HG03439 (cell line): ENCODE measurements around the gene SLC48A1.

Experiments
- ATAC-seq: cut with Tn5 transposase; IDR thresholded peaks from one replicate; pipeline ENCODE4 v1.9.1; 2021; ENCODE audit warnings: mild to moderate bottlenecking, moderate library complexity; ENCODE audit not compliant: unreplicated experiment

The SLC48A1 gene

GRCh38 chr12:47757840-47758583, 15.0 kb upstream of the SLC48A1 start:
- ATAC-seq = no peak

DNA sequence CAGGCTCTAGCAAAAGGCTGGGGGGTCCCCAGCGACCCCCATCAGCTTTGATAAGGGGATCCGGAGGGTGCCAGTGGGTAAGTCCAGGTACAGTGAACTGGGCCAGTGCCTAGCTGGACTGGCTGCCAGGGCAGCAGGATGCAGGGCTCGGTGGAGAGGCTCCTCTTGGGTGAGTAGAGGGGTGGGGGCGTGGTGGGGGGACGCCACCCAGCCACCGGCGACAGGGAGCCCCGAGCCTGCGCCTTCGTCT, 14.5 kb upstream of the SLC48A1 start:
- ATAC-seq = no peak

- ATAC-seq = peak; percentile 52
Observed at GRCh38 chr12:47758834-47759690, 14.0 kb upstream of the SLC48A1 start, which contains the start of gene RAPGEF3. Gene RAPGEF3, minus strand, starts transcription at chr12:47758880. Its CDS starts 324 bp downstream, at chr12:47758556.

- no peak for ATAC-seq
Observed at GRCh38 chr12:47762850-47763465, 10.1 kb upstream of the SLC48A1 start.

GRCh38 chr12:47763481-47764346, 9.3 kb upstream of the SLC48A1 start:
- no peak for ATAC-seq

DNA sequence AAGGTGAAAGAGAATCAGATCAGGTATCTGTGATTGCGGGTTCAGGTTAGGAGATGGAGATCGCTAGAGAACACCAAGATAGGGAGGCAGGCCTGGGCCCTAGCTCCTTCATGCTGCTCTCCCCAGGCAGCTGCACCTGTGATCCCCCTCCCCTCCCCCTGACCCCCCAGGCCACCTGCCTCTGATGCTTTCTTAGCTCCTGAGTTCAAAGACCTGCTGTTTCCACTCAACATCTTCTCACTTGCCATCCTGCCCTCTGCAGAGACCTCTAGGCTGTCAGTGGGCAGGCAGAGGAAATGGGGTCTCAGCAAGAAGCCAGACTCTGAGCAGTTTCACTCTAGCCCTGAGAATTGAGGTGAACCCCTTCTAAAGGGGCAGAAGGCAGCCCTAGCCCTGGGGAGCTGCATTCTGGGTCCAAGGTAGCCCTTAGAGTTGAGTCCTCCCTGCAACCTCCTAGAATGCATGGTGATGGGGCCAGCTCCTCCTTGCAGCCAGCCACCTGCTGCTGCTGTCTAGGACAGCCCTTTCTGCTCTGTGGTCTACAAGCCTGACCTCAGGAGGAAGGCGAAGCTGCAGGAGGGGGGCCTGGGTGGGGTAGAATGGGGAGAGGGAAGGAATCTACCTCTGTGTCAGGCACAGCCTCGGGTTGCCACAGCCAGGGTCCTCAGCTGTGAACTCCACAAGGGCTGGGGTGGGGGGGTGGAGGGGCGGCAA, 6.4 kb upstream of the SLC48A1 start:
- no peak for ATAC-seq

GRCh38 chr12:47767216-47767724, 5.8 kb upstream of the SLC48A1 start:
- no peak for ATAC-seq

DNA sequence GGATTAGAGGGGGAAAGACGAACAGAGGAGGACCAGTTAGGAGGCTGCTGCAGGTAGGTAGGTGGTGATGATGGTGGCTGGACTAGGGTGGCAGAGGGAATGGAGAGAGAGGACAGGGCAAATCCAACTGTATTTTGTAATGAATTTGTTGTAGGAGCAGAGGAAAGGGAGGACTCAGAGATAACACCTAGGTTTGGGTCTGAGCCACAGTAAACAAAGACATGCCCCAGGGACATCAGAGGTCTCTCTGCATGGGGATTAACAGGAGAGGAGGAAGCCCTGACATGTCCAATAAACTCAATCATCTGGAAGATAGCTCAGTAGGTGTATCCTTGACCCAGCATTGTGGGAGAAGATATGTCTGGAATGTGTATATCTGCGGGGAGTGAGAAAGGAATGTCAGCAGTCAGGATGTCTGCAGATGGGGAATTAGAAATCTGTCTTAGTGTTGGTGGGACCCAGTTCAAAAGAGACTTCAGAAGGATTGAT, 4.7 kb upstream of the SLC48A1 start:
- no peak for ATAC-seq

DNA sequence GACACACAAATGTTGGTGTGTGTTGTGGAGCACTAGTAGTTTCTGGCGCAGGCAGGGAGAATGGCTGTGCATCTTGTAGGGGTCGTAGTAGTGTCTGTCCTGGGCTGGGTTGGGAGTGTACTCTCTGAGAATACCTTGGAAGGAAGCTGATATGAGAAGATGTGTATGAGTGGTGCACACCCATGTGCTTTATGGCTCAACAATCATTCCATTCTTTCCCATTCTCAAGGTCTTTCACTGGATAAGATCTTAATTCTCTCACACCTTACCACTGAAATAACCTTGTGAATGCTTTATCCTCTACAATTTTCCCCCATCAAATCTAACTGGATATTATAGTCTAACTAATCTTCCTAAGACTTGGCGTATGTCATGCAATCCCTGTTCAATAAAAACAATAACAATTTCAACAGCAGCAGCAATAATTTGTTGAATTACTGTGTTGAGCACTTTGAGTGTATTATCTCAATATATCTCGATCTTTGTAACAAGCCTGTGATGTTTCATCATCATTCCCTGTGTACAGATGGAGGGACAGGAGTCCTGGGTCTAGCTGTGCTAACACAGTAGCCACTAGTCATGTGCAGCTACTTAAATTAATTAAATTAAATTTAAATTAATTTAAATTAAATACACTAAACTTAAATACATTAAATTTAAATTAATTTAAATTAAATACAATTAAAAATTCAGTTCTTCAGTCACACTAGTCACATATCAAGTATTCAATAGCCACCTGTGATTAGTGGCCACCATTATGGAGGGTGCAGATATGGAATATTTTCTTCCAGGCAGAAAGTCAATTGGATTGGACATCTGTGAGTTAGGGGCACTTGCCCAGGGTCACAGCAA, 3.6 kb upstream of the SLC48A1 start:
- no peak for ATAC-seq

DNA sequence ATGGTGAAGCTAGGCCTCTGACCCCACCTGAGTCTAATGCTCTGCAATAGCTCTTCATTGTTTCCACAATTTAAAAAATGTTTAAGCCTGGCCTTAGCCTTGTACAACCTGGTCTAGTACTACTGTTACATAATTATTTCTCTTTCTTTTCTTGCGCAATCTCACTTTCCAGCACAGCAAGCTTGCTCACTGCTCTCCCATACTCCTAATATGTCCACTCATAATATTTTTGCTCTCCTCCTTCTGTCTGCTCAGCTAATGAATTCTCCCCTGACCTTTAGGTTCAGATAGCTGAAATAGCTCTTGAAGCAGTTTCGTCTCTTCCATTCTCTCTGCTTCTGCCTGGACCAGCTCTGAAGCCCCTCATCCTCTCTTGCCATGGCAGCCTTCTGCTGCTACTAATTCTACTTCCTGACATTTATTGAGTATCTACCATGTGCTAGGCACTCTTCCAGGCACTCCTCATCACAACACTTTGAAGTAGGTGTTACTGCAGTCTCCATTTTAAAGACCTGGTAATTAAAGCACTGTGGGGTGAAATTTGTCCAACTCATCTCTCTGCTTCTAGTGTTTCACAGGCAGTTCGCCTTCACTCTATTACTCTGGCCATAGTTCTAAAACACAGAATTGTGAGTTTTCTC, 2.8 kb upstream of the SLC48A1 start:
- ATAC-seq = no peak

DNA sequence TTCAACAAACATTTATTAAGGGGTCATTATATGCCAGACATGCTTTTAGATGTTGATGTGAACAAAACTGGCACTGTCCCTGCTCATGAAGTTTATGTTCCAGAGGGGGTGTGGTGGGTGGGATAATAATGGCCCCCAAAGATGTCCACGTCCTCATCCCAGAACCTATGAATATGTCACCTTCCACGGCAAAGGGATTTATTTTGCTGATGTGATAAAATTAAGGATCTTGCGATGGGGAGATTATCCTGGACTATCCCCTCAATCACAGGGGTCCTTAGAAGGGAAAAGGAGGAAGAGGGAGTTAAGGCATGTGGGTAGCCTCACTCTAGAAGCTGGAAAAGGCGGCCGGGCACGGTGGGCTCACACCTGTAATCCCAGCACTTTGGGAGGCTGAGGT, 1.7 kb upstream of the SLC48A1 start:
- no peak for ATAC-seq

GRCh38 chr12:47772094-47772660, 861 bp upstream of the SLC48A1 start:
- no peak for ATAC-seq

GRCh38 chr12:47772738-47773061, 338 bp upstream of the SLC48A1 start:
- no peak for ATAC-seq

DNA sequence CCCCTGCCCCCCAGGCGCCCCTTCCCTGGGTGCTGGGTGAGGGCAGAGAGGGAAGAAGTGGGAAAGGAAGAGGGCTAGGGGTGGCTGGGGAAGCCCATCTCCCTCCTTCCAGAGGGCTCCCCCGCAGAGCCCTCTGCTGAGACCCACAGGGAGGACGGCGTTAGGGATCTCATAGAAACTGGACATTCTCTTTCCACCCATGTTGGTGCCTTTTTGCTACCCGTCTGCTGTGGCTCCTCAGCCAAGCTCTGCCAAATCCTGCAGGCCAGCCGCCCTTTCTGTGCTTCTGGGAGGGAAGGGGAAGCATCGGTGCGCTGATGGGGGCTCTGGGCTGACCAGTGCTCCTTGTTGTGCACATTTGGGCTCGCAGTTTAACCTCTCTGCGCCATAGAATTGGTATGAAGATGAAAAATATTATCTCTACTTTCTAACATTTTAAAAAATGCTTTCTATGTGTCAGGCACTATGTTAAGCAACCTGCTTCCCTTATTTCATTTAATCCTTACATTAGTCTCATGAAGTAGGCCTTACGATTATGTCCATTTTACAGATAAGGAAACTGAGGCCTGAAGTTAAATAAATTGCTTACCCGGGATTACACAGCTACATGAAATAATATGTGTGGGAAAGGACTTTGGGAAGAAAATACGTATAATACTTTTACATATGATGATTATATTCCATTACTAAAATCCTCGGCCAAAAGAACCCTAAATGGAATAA, 981 bp downstream of the SLC48A1 start:
- ATAC-seq = no peak

DNA sequence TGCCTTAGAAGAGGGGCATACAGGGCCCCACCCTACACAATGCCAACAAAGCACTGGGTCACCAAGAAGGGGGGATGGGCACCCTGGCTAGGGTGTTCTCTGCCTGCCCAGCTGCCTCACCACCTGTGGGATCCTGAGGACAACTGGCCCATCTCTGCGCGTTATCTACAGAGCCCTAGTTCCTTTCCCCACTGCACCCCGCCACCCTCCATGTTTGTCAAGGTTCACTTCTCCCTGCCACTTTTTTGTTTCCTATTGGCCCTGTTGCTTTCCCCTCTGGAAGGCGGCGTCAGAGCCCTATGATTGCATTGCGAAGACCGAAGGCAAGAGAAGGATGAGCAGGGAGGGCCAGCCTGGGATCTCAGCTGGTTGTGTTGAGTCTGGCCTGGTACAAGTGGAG, 1.6 kb downstream of the SLC48A1 start:
- ATAC-seq = no peak

DNA sequence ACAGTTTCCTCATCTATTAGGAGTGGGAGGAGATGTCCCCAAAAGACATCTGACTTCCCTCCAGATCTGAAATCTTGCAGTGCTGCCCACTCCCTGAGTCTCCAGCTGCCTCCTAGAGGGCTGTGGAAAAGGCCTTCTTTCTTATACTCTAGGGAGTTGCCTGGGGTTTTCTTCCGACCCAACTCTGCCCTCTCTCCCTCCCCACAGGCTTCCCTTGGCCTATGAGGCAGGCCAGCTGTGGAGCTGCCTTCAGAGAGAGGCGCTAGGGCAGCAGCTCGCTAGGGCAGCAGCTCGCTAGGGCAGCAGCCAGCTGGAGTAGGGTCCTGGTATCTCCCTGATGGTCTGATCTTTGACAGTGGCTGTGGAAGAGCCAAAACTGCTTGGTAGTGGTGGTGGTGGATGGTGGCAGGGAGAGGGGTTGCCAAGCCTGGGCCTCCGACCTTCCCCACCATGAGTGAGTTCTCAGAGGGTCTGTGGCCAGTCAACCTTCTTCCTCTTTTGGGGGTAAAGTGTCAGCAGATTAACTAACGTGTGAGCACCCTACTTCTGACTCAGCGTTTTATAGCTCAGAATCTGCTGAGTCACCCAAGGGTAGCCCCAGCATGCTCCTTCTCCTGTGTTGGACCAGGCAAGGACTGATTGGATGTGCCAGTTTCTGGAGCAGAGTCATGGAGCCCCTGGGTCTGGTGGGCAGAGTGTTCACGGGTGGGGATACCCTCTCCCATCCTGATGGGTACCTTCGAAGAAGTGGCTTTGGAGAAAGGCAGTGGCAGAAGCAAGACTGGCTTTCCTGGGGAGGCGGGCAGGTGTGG, 2.3 kb downstream of the SLC48A1 start:
- ATAC-seq = no peak
